Epithelial cell of proximal tubule (primary cell): ENCODE data around the gene PHF21A. TPM values are rescaled to one million over a fixed set of nuclear protein-coding genes. Genes with fewer than 3 reads are reported as not detected.

Source experiments
- DNase-seq: peaks from one replicate; pipeline ENCODE4 v3.0.0-alpha.2; 2011; ENCODE audit warnings: low read depth
- H3K4me3 ChIP-seq: 2 replicates; pipeline ENCODE4 v1.5.1; 2011; ENCODE audit warnings: low read depth, mild to moderate bottlenecking, low read length
- total RNA-seq: library from RNA; depleted of rRNA; stranded (reverse); fragments of >200 nt; gene quantifications from 2 replicates; pipeline ENCODE4 v1.2.3, GENCODE V29; 2015
- TF ChIP-seq, protein P1 (sequence below): conservative IDR thresholded peaks from 2 replicates; pipeline ENCODE4 v1.5.1; 2012; ENCODE audit warnings: low read depth, mild to moderate bottlenecking, low read length

Gene PHF21A
- total RNA-seq, 1 donor from 2014 or later = 5.8 TPM

DNA sequence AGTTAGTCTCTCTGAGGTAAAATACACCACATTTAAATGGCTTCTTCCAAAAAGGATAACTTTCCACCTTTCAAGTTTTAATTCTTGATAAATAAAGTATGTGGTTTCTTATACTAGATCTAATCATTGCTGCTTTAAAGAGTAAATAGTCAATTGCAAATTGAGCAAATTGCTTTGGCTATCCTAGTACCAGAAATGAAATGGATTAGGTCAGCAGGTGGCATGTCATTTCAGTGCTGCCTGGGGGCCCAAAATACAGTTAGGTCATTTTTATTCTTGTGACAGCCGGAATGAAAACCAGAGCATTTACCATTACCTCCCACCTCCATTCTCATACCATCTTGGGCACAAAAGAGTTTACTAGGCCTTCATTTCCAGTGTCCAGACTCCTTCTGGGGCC is 70.2 kb downstream of the PHF21A start:
- TF ChIP-seq, protein P1, sequence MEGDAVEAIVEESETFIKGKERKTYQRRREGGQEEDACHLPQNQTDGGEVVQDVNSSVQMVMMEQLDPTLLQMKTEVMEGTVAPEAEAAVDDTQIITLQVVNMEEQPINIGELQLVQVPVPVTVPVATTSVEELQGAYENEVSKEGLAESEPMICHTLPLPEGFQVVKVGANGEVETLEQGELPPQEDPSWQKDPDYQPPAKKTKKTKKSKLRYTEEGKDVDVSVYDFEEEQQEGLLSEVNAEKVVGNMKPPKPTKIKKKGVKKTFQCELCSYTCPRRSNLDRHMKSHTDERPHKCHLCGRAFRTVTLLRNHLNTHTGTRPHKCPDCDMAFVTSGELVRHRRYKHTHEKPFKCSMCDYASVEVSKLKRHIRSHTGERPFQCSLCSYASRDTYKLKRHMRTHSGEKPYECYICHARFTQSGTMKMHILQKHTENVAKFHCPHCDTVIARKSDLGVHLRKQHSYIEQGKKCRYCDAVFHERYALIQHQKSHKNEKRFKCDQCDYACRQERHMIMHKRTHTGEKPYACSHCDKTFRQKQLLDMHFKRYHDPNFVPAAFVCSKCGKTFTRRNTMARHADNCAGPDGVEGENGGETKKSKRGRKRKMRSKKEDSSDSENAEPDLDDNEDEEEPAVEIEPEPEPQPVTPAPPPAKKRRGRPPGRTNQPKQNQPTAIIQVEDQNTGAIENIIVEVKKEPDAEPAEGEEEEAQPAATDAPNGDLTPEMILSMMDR = no peak
- DNase-seq = no peak
- H3K4me3 ChIP-seq = no peak overlapping the region

DNA sequence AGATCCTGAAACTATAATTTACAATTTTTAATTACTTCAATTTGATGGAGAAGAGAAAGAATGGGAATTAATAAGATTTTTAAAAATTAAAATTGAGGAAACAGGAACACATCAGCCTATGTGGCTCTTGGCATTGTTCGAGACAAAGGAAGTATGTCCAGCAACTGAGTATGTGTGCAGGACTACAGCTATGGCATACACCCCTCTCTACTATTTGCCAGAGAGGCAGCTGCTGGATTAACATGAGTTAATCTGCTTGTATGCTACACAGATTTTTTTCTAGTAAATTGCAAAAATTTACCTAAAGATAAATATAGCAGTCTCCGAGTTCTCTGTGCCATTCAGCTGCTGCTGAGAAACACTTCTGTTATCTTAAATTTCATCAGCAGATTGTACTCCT is 70.6 kb downstream of the PHF21A start:
- TF ChIP-seq, protein P1 = no peak
- no peak for DNase-seq
- no peak overlapping the region for H3K4me3 ChIP-seq

DNA sequence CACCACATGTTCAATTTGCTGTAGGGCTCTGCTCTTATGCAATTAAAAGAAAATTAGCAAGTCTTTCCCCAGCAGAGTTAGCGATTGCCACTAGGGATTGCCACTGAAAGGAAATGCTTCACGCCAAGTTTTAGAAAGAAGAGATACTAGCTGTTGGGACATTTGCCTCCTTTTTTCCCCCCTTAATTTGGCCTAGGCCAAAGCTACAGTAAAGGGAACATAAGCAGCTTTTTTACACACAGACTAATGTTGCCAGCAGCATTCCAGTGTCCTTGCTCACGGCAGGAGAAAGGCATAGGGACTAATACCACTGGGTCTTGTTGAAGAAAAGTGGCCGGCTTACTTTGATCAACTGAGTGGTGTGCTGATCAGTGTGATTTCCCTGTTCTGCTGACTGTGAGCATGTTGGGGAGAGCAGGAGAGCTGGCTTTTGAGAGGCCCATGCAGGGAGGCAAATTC is 71.2 kb downstream of the PHF21A start:
- TF ChIP-seq, protein P1 = no peak
- DNase-seq = no peak
- H3K4me3 ChIP-seq = no peak overlapping the region

DNA sequence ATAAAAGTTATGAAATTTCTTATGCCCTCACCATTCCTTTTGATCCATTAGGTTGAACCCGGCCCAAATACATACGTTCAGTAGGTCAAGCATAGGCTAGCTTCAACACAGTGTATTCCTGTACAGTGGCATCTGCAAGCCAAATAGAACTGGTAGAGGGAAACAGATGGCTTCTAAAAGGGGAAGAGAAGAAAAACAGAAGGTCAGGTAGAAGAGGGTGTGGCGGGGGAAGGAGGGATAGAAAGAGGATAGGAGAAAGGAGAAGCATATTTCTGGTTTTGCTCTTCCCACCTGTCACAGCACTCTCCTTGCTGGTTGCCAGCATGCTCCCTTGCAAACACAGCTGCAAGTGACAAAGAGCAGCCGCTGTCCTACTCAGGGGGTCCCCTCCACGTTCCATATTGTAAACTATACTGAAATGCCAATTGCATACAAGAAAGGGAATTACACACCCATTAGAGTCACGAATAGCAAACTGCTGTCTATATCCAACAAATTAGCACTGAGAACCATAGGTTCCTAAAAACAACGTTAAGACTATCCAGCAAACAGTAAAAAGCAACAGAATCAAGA is 71.8 kb downstream of the PHF21A start:
- no peak overlapping the region for H3K4me3 ChIP-seq
- TF ChIP-seq, protein P1 = no peak
- DNase-seq = no peak

DNA sequence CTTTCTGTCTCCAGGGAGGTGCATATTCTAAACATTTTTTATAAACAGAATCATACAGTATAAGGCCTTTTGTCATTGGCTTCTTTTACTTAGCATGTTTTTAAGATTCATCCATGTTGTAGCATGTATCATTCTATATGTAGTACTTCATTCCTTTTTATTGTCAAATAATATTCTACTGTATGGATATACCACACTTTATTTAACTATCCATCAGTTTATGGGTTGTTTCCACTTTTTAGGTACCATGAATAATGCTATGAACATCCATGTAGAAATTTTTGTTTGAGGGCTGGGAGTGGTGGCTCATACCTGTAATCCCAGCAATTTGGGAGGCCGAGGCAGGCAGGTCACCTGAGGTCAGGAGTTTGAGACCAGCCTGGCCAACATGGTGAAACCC is 73.1 kb downstream of the PHF21A start:
- no peak for DNase-seq
- no peak overlapping the region for H3K4me3 ChIP-seq
- TF ChIP-seq, protein P1 = no peak

DNA sequence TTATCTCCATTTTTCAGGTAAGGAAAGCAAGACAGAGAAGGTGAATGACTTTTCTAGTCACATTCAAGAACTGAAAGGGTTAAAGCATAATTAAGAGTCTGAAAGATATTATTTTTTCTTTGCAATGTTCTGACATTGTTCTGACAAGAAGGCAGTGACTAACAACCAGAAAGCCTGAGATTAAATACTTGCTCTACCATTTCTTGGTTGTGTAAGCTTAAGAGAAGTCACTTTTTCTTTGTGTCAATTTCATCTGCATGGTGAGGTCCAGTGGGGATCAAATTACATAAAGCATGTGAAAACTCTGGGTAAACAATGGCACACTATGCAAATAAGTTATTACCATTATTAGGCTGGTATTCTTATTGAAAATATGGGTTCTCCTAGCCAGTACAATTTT is 73.7 kb downstream of the PHF21A start:
- no peak for DNase-seq
- TF ChIP-seq, protein P1 = no peak
- H3K4me3 ChIP-seq = no peak overlapping the region

DNA sequence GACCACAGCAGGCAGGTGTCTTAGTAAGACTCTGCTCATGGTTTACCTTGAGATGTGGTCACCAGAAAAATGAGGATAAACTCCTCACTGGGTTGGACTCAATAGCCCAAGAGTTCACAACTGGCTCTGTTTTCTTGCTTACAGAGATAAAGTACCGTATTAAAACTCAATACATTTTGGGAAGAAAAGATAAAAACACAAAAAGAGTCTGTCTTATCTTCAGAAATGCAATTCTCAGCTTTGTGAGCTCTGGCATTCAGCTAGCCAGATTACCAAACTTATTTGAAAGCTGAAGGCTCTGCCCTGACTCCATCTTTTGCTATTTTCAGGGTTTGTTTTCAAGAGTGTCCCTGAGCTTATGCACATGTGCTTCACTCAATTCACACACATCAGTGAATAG is 75.4 kb downstream of the PHF21A start:
- TF ChIP-seq, protein P1 = no peak
- DNase-seq = no peak
- H3K4me3 ChIP-seq = no peak overlapping the region
